Endothelial cell (in vitro differentiated cells): Measurements from ENCODE around the gene TDG. TPM values are rescaled to one million over a fixed set of nuclear protein-coding genes. Genes with fewer than 3 reads are reported as not detected.
"Not testable (repeated sequence)": the region's sequence is repeated elsewhere in the genome, so short reads cannot be mapped to it uniquely, and the experiment has no call there.

Experiments
- DNase-seq: peaks from one replicate; pipeline ENCODE4 v3.0.0; 2021; ENCODE audit warnings: low spot score
- H3K27ac Mint-ChIP-seq: one replicate; pipeline ENCODE4 v1.8.0; 2021; ENCODE audit warnings: mixed read lengths, inconsistent platforms; ENCODE audit not compliant: unreplicated experiment
- H3K27me3 Mint-ChIP-seq: one replicate; pipeline ENCODE4 v1.8.0; 2021; ENCODE audit warnings: mild to moderate bottlenecking, moderate library complexity, mixed read lengths, inconsistent platforms; ENCODE audit not compliant: unreplicated experiment
- H3K36me3 Mint-ChIP-seq: one replicate; pipeline ENCODE4 v1.8.0; 2021; ENCODE audit warnings: mild to moderate bottlenecking, low read depth, mixed read lengths, inconsistent platforms; ENCODE audit not compliant: unreplicated experiment
- H3K4me1 Mint-ChIP-seq: one replicate; pipeline ENCODE4 v1.8.0; 2021; ENCODE audit warnings: mild to moderate bottlenecking, mixed read lengths, inconsistent platforms; ENCODE audit not compliant: unreplicated experiment
- H3K4me3 Mint-ChIP-seq: one replicate; pipeline ENCODE4 v1.8.0; 2021; ENCODE audit warnings: mild to moderate bottlenecking, mixed read lengths, inconsistent platforms; ENCODE audit not compliant: unreplicated experiment
- H3K9me3 Mint-ChIP-seq: one replicate; pipeline ENCODE4 v1.8.0; 2021; ENCODE audit warnings: mixed read lengths, inconsistent platforms; ENCODE audit not compliant: unreplicated experiment
- CTCF ChIP-seq: fragments of 200-600 bp; sonication (generic); IDR thresholded peaks from one replicate; pipeline ENCODE4 v1.5.0; 2021; ENCODE audit warnings: antibody characterized with exemption; ENCODE audit not compliant: unreplicated experiment
- total RNA-seq: library from RNA; stranded (reverse); fragmentation: NEBNext Ultra II Directional; extraction: Animal tissue kit (Norgen Biotek cat#: 25700); gene quantifications from one replicate; pipeline ENCODE4 v1.2.1, GENCODE V29; 2021; ENCODE audit not compliant: unreplicated experiment

The TDG gene
- total RNA-seq, 1 donor from 2014 or later, result 28.6 TPM

GRCh38 chr12:104023710-104024109 lies 58.0 kb downstream of the TDG start:
- Mint-ChIP-seq H3K4me3 (no peak overlapping the region), H3K27ac (no peak overlapping the region), H3K36me3 (no peaks in the 10 kb centered on the region)

GRCh38 chr12:104024348-104024747 lies 58.7 kb downstream of the TDG start:
- DNase-seq, result no peak
- no peaks in the 10 kb centered on the region for H3K4me1 Mint-ChIP-seq
- no peaks in the 10 kb centered on the region for H3K27me3 Mint-ChIP-seq
- H3K36me3 Mint-ChIP-seq, result no peaks in the 10 kb centered on the region
- TF ChIP-seq CTCF, result no peak
- H3K9me3 Mint-ChIP-seq, result no peaks in the 10 kb centered on the region
- H3K4me3 Mint-ChIP-seq, result no peak overlapping the region
- H3K27ac Mint-ChIP-seq, result no peak overlapping the region

More at GRCh38 chr12:104023710-104024109, 58.0 kb downstream of the TDG start:
- Mint-ChIP-seq H3K4me1 (no peaks in the 10 kb centered on the region), H3K9me3 (no peaks in the 10 kb centered on the region), H3K27me3 (no peaks in the 10 kb centered on the region)
- TF ChIP-seq CTCF, result no peak
- no peak for DNase-seq

GRCh38 chr12:104025771-104026170 lies 60.1 kb downstream of the TDG start:
- H3K4me3 Mint-ChIP-seq, result no peak overlapping the region
- TF ChIP-seq CTCF, result no peak

GRCh38 chr12:104026841-104027599 lies 61.3 kb downstream of the TDG start:
- no peak for DNase-seq
- no peaks in the 10 kb centered on the region for H3K4me1 Mint-ChIP-seq
- TF ChIP-seq CTCF, result no peak
- no peaks in the 10 kb centered on the region for H3K9me3 Mint-ChIP-seq
- H3K36me3 Mint-ChIP-seq, result no peaks in the 10 kb centered on the region
- H3K4me3 Mint-ChIP-seq, result no peak overlapping the region
- no peak overlapping the region for H3K27ac Mint-ChIP-seq
- no peaks in the 10 kb centered on the region for H3K27me3 Mint-ChIP-seq

More at GRCh38 chr12:104025771-104026170, 60.1 kb downstream of the TDG start:
- no peak for DNase-seq
- Mint-ChIP-seq H3K4me1 (no peaks in the 10 kb centered on the region), H3K27ac (no peak overlapping the region), H3K36me3 (no peaks in the 10 kb centered on the region), H3K27me3 (no peaks in the 10 kb centered on the region), H3K9me3 (no peaks in the 10 kb centered on the region)

GRCh38 chr12:104030596-104030995 lies 64.9 kb downstream of the TDG start:
- H3K4me3 Mint-ChIP-seq, H3K4me1 Mint-ChIP-seq, H3K27ac Mint-ChIP-seq, H3K9me3 Mint-ChIP-seq, H3K36me3 Mint-ChIP-seq, DNase-seq, H3K27me3 Mint-ChIP-seq: not testable (repeated sequence)

- not testable (repeated sequence) for DNase-seq, H3K27ac Mint-ChIP-seq, H3K36me3 Mint-ChIP-seq, H3K27me3 Mint-ChIP-seq, H3K9me3 Mint-ChIP-seq, H3K4me1 Mint-ChIP-seq, H3K4me3 Mint-ChIP-seq
These were observed 70.5 kb downstream of the TDG start for GRCh38 chr12:104036143-104036542.
